T-helper 2 cell (primary cell): ENCODE data around the gene AADAC.
"Not testable (repeated sequence)": the region's sequence is repeated elsewhere in the genome, so short reads cannot be mapped to it uniquely, and the experiment has no call there.

Experiments used
- DNase-seq, 5 experiments: peaks; one replicate each; pipeline versions ENCODE4 v3.0.0 to v3.0.0-alpha.2; 2012 to 2022
- total RNA-seq, 2 donors: gene quantifications; one replicate each; lab custom pipeline; 2026; lab: John Stamatoyannopoulos, UW

The AADAC gene, protein sequence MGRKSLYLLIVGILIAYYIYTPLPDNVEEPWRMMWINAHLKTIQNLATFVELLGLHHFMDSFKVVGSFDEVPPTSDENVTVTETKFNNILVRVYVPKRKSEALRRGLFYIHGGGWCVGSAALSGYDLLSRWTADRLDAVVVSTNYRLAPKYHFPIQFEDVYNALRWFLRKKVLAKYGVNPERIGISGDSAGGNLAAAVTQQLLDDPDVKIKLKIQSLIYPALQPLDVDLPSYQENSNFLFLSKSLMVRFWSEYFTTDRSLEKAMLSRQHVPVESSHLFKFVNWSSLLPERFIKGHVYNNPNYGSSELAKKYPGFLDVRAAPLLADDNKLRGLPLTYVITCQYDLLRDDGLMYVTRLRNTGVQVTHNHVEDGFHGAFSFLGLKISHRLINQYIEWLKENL
- 0 reads per million in 2 donors for total RNA-seq

DNA sequence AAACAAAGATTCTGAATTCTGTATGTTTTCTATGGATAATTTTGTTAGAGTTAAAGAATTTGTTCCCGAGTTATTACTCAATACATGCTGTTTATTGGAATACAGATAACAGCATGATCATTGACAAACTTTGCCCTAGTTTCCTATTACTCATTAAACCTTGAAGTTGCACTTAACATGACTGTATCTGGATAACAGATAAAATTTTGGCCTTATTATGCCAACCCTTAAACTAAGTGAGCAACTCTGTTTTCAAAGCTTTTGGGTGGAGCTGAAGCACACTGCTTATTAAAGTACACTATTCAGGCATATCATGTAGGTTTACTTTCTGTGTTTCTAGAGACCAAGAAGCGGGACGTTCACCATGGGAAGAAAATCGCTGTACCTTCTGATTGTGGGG lies at the start of gene AADAC:
Gene AADAC, plus strand, starts transcription at position 318 of the 400 bp plus-strand sequence. Its CDS starts 47 bp downstream, at position 365.
- DNase-seq = no peak

- DNase-seq = not testable (repeated sequence)
These were observed 49.2 kb upstream of the AADAC start for GRCh38 chr3:151764699-151765098.

DNA sequence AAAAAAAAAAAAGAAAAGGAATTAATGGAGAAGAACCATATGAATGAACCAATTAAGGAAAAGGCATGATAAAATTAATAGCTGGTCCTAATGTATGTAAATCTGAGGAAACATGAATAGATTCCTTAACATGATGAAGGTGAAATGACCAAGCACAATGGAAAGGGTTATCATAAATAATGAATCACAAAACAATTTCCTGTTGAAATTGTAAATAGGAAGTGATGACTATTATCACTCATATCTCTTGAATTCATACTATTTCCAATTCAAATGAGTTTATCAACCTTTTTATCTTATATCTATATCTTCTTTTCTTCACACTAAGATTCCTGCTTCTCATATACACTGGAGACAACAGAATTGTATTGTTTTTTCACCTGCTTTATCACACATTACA lies 48.2 kb upstream of the AADAC start:
- no peak for DNase-seq

DNA sequence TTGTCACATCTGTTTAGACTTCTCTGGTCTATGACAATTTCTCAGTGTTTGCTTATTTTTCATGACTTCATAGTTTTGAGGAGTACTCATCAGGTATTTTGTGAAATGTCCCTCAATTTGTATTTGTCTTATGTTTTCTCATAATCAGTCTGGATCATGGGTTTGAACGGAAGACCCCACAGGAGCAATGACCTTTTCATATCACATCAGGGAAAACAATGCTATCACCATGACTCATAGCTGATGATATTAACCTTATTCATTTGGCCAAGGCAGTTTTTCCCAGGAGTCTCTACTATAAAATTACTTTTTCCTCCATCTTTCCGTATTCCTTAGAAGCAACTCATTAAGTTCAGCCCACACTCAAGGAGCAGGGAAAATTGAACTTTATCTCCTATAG lies 47.5 kb upstream of the AADAC start:
- no peak for DNase-seq

DNA sequence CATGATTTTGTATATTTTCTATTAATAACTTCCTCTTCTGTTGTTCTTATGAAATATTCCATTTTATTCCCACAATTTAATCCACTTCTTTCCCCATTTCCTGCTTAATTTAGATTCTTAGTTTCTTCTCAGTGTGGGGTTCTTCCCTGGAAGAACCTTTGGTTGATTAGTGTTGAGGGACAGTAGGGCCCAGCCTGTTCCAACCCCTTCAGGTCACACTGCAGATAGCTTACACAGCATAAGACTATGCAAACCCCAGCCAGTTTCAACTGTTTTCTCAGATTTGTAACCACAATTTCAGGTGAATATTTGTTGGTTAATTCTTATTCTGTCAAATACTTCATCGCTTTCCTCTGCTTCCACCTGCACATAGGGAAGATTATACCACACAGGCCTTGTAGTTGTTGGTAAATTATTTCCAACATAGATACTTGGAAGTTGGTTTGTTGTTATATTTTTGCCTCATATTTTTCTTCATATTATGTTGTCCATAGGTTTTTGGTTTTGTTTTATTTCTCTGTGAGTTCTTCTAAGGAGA lies 45.5 kb upstream of the AADAC start:
- DNase-seq = no peak

GRCh38 chr3:151769175-151769574 lies 44.7 kb upstream of the AADAC start:
- DNase-seq = no peak

GRCh38 chr3:151770956-151771355 lies 43.0 kb upstream of the AADAC start:
- no peak for DNase-seq

DNA sequence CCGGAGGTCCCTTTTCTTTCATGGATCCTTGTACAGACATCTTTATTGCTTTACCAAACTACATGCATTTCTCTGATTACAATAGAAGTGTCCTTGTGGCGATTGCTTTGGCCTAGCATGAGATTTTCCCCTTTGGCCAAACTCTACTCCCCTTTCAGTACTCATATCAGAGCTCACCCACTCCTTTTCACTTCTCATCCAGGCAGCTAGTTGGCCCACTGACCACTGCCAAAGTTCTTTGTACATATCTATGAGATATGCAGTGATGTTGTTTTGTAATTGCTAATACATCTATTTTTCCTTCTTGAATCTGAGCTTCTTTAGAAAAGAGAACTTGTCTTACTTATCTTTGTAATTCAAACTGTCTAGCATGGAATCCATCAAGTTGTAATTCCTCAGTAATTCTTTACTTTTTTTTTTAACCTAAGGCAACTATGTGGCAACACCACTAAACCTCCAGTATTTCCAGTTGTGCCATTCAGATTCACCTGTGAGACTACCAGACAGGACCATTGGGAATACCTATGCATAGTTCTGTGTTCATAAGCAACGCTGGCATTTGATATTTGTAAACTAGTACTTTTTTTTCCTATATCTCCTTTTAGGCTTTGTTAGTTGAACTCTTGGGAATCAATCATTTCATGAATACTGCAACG lies 41.0 kb upstream of the AADAC start:
- no peak for DNase-seq

GRCh38 chr3:151774235-151774634 lies 39.7 kb upstream of the AADAC start:
- DNase-seq = no peak

- no peak for DNase-seq
These were observed 39.0 kb upstream of the AADAC start for GRCh38 chr3:151774910-151775309.

DNA sequence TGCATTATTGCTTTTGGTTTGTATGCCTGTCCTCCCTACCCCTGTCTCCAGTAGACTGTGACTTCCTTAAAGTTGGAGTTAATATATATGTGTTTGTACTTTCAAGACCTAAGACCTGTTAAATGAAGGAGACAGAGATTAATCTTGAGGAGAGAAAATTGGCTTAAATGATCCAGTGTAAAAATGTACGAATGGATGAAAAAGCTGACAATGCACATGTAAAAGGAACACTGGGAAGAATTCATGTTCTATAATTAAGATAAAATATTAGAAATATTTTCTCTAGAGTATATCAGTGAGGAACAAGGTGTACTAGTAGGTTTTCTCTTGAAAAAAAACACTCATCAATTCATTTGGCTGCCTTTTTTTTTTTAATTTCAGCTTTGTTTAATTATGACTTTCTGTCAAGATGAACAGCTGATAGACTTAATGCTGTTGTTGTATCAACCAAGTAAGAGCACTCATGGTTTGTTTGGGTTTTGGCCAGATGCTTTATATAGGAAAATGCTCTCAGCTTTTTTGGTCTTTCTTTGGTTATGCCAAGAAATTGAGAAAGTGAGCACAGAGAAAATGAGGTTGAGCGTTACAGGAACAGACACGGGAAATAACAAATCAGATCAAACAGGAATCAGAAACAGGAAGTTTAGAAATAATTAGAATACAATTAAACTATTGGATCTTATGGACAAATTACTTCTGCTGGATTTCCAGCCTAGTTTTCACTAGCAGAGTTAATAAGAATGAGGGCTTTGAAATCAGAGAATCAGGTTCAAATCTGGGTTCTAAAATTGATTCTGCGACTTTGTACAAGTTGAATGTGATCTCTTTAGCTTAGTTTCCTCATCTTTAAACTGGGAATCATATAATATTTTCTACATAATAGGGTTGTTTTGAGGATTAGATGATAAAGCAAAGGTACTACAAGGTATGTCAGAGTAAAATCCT lies 38.3 kb upstream of the AADAC start:
- DNase-seq = no peak

GRCh38 chr3:151776259-151776740 lies 37.6 kb upstream of the AADAC start:
- no peak for DNase-seq

DNA sequence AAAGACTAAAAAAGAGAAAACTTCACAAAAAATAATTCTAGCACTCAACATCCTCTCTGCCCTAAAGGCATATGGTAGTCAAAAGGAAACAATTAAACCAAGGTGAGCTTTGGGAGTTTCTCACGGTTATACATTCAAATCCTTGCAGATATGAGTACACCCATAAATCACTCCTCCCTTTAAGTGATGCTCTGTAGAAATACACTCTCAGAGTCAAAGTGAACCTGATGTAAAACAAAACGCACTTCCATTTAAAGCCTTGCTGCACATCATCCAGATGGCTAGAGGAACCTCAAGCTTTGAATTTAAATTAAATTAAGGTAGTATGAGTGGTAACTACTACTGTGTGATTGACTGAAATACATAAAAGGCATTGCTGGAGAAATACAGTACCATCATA lies 36.0 kb upstream of the AADAC start:
- no peak for DNase-seq

GRCh38 chr3:151787626-151788025 lies 26.3 kb upstream of the AADAC start:
- no peak for DNase-seq

- DNase-seq = no peak
These were observed 25.5 kb upstream of the AADAC start for GRCh38 chr3:151788401-151788800.

DNA sequence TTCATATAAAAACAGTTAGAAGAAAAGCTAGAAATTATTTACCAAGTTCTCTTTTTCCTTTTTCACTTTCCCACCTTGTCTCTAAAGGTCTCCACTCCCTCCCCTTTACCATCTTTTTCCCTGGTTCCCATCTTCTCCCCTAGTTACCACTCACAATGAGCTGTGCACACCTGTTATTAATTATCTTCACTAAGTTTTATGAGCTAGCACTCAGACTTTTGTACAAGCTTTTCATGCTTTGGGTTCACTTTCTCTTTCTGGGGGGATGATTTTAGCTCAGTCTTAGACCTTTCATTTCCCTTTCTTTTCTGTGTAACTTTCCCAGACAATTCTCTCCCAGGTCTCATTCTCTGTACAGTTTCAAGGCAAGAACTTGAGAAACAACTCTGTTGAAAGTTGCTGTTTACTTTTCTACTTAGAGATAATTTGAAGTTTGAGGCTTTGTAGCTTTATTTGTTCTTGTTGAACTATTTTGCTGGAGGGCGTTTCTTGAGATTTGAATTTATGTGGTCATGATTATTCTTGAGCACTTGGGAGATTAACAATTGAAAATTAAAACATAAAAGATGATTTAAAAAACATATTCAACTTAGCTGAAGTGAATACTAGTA lies 24.0 kb upstream of the AADAC start:
- DNase-seq = no peak

DNA sequence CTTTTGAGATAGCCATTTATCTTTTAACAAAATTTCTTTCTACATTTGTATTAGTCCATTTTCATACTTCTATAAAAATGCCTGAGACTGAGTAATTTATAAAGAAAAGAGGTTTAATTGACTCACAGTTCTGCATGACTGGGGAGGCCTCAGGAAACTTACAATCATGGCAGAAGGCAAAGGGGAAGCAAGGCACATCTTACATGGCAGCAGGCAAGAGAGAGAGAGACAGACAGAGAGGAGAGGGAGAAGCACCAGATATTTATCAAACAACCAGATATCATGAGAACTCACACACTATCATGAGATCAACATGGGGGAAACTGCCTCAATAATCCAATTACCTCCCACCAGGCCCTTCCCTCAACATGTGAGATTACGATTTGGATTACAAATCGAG lies 23.2 kb upstream of the AADAC start:
- not testable (repeated sequence) for DNase-seq

GRCh38 chr3:151792411-151792810 lies 21.5 kb upstream of the AADAC start:
- DNase-seq = no peak

DNA sequence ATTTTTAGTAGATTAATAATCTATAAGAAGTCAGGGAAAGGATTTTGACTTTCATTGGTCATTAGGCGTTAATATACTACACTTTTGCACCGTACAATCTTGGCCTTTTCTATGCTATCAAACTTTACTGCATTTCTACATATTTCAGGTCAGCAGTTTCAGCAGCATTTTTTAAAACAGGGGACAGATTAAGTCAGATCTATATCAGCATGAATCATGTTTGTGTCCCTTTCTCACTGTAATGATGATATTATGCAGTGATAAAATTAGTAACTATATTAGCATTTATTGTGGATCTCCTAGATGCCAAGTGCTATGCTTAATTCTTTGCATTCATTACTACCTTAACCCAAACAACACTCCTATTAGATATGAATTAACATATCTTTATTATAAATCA lies 20.3 kb upstream of the AADAC start:
- no peak for DNase-seq

DNA sequence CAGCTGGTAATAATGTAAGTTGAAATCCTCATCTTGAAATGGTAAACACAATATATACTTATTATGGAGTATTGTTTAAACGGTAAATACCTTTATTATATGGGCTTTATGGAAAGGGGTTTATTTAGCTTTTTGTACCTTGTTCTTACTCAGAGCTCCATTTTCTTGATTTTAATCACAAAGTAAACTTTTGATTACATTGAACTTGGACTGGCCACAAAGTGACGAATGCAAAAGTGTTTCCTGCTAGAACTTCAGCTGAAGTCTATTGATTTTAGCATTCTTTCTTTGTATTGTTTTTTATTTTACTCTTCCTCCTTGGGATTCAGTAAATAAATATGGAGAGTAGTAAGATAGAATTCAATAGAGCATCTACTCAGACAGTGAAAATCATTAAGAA lies 19.8 kb upstream of the AADAC start:
- DNase-seq = no peak

GRCh38 chr3:151795276-151795675 lies 18.6 kb upstream of the AADAC start:
- no peak for DNase-seq

- DNase-seq = no peak
These were observed 17.7 kb upstream of the AADAC start for GRCh38 chr3:151796105-151796680.
